ENCODE data around the gene FAM234B.

DNA sequence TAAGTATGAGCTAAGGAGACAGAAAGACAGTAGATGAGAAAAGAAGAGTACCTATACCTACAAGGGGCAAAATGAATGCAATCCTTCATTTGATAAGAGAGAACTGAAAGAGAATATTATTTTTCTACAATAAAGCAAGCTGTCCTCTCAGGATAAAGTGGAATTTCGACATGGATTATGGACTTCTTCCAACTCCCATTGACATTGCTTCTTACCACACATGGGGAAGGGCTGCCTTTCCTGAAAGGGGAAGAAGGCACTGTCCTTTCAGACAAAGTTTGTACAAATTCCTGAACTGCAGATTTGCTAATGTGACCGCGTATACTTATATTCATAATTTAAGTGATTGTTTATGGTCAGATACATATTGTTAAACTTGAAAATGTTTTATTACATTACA is 39.8 kb upstream of the FAM234B start:
- TF ChIP-seq, protein P1, sequence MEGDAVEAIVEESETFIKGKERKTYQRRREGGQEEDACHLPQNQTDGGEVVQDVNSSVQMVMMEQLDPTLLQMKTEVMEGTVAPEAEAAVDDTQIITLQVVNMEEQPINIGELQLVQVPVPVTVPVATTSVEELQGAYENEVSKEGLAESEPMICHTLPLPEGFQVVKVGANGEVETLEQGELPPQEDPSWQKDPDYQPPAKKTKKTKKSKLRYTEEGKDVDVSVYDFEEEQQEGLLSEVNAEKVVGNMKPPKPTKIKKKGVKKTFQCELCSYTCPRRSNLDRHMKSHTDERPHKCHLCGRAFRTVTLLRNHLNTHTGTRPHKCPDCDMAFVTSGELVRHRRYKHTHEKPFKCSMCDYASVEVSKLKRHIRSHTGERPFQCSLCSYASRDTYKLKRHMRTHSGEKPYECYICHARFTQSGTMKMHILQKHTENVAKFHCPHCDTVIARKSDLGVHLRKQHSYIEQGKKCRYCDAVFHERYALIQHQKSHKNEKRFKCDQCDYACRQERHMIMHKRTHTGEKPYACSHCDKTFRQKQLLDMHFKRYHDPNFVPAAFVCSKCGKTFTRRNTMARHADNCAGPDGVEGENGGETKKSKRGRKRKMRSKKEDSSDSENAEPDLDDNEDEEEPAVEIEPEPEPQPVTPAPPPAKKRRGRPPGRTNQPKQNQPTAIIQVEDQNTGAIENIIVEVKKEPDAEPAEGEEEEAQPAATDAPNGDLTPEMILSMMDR (IDR thresholded peaks at IDR 0.05), result no peak
- no peak for TF ChIP-seq POLR2A (IDR thresholded peaks at IDR 0.05)
